RWPE2 (cell line): Measurements from ENCODE around the gene CLOCK.
A peak's percentile ranks its signal among the peaks of the same experiment; 100 is the strongest.

Experiments
- ATAC-seq: fragments of 200-7000 bp; cut with Tn5 transposase; 3 replicates; pipeline ENCODE4 v1.9.1; 2021; ENCODE audit warnings: low read depth
- DNase-seq: peaks from one replicate; pipeline ENCODE4 v3.0.0-alpha.2; 2020; ENCODE audit warnings: low spot score
- H3K27ac ChIP-seq: fragments of 450-650 bp; 2 replicates; pipeline ENCODE4 v1.5.1; 2017; ENCODE audit warnings: mild to moderate bottlenecking; ENCODE audit not compliant: poor library complexity, severe bottlenecking
- H3K27me3 ChIP-seq: fragments of 250-450 bp; sonication (Bioruptor Pico); 2 replicates; pipeline ENCODE4 v1.5.1; 2021; ENCODE audit warnings: mild to moderate bottlenecking, moderate library complexity; ENCODE audit not compliant: insufficient read depth, poor library complexity, severe bottlenecking
- H3K36me3 ChIP-seq: fragments of 250-450 bp; sonication (Bioruptor Pico); 2 replicates; pipeline ENCODE4 v1.5.1; 2020; ENCODE audit warnings: low read depth, mild to moderate bottlenecking, moderate library complexity
- H3K4me1 ChIP-seq: fragments of 250-450 bp; sonication (Bioruptor Pico); 2 replicates; pipeline ENCODE4 v1.5.1; 2021; ENCODE audit warnings: mild to moderate bottlenecking, moderate library complexity; ENCODE audit not compliant: insufficient read depth, poor library complexity, severe bottlenecking
- H3K4me3 ChIP-seq: fragments of 250-450 bp; sonication (Bioruptor Pico); 2 replicates; pipeline ENCODE4 v1.5.1; 2021; ENCODE audit warnings: mild to moderate bottlenecking, moderate library complexity; ENCODE audit not compliant: severe bottlenecking
- H3K9me3 ChIP-seq: fragments of 250-450 bp; sonication (Bioruptor Pico); 2 replicates; pipeline ENCODE4 v1.5.1; 2021; ENCODE audit warnings: mild to moderate bottlenecking, moderate library complexity; ENCODE audit not compliant: severe bottlenecking
- CTCF ChIP-seq: fragments of 450-650 bp; IDR thresholded peaks from one replicate; pipeline ENCODE4 v1.5.1; 2017; ENCODE audit warnings: mild to moderate bottlenecking, moderate library complexity; ENCODE audit not compliant: poor library complexity, severe bottlenecking

CLOCK gene

GRCh38 chr4:55475394-55476243 lies 71.1 kb downstream of the CLOCK start:
- TF ChIP-seq CTCF, result no peak
- Histone ChIP-seq H3K36me3 (peaks cover 52% of the 10 kb centered on the region), H3K4me1 (peaks cover 21% of the 10 kb centered on the region), H3K4me3 (no peak overlapping the region), H3K9me3 (no peaks in the 10 kb centered on the region), H3K27me3 (no peaks in the 10 kb centered on the region), H3K27ac (peak overlapping the region; percentile 57)
- peak; percentile 96 for ATAC-seq
- DNase-seq, result no peak

- no peaks in the 10 kb centered on the region for H3K9me3 ChIP-seq
- ATAC-seq (0 out of 3 replicates have a peak, but pooled peaks have one; percentile 49), DNase-seq (no peak)
- TF ChIP-seq CTCF, result no peak
- H3K27ac ChIP-seq, result no peak overlapping the region
- H3K4me1 ChIP-seq, result no peaks in the 10 kb centered on the region
- no peak overlapping the region for H3K4me3 ChIP-seq
- peaks cover 87% of the 10 kb centered on the region for H3K36me3 ChIP-seq
- H3K27me3 ChIP-seq, result no peaks in the 10 kb centered on the region
These were observed 76.7 kb downstream of the CLOCK start for GRCh38 chr4:55469979-55470378.

DNA sequence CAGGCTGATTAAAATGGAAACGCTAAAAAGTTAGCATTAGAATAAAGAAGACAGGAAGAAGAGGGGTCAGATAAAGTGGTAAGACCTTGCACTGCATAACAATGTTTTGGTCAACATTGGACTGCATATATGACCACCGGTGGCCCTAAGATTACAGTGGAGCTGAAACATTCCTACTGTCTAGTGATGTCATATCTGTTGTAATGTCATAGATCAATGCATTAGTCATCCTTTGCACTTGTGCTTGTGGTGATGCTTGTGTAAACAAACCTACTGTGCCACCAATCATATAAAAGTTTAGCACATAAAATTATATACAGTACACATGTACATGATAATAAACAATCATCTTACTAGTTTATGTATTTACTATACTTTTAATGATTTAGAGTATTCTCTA lies 78.0 kb downstream of the CLOCK start:
- H3K27ac ChIP-seq, result no peak overlapping the region
- peaks cover 79% of the 10 kb centered on the region for H3K36me3 ChIP-seq
- DNase-seq (no peak), ATAC-seq (peak; percentile 46; the same call in 1 of the 3 replicates)
- H3K27me3 ChIP-seq, result no peaks in the 10 kb centered on the region
- H3K4me1 ChIP-seq, result no peaks in the 10 kb centered on the region
- H3K9me3 ChIP-seq, result no peaks in the 10 kb centered on the region
- H3K4me3 ChIP-seq, result no peak overlapping the region
- no peak for TF ChIP-seq CTCF

DNA sequence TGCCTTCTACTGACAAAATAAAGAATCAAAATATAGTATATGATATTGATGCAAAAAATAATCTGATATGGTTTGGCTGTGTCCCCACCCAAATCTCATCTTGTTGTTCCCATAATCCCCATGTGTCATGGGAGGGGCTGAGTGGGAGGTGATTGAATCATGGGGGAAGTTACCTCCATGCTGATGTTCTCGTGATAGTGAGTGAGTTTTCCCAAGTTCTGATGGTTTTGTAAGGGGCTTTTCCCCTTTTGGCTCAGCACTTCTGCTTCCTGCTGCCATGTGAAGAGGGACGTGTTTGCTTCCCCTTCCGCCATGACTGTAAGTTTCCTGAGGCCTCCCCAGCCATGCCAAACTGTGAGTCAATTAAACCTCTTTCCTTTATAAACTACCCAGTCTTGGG lies 80.7 kb downstream of the CLOCK start:
- H3K4me1 ChIP-seq, result no peaks in the 10 kb centered on the region
- TF ChIP-seq CTCF, result no peak
- no peak for DNase-seq
- H3K27ac ChIP-seq, result no peak overlapping the region
- no peak for ATAC-seq
- peaks cover 69% of the 10 kb centered on the region for H3K36me3 ChIP-seq
- no peaks in the 10 kb centered on the region for H3K9me3 ChIP-seq
- H3K4me3 ChIP-seq, result no peak overlapping the region
- no peaks in the 10 kb centered on the region for H3K27me3 ChIP-seq

- H3K27me3 ChIP-seq, result no peaks in the 10 kb centered on the region
- ATAC-seq (peak; percentile 78), DNase-seq (no peak)
- peak overlapping the region; percentile 49 for H3K27ac ChIP-seq
- H3K36me3 ChIP-seq, result peaks cover 46% of the 10 kb centered on the region
- H3K9me3 ChIP-seq, result no peaks in the 10 kb centered on the region
- TF ChIP-seq CTCF, result no peak
- peaks cover 10% of the 10 kb centered on the region for H3K4me1 ChIP-seq
- no peak overlapping the region for H3K4me3 ChIP-seq
These were observed 88.1 kb downstream of the CLOCK start for GRCh38 chr4:55458611-55459010.
